HepG2 (cell line): ENCODE results near the gene FNBP1L. TPM values are rescaled to one million over a fixed set of nuclear protein-coding genes. Genes with fewer than 3 reads are reported as not detected.
A peak's percentile ranks its signal among the peaks of the same experiment; 100 is the strongest.

Experiments used
- ATAC-seq: fragments of 200-7000 bp; cut with Tn5 transposase; 3 replicates; pipeline ENCODE4 v1.9.1; 2020; ENCODE audit warnings: mild to moderate bottlenecking, moderate library complexity
- BruUV-seq: library from RNA; stranded (reverse); fragments of 400-500 nt; replicated peaks from 2 replicates; lab custom pipeline; 2021; lab: Mats Ljungman, UMichigan
- CTCF ChIA-PET: fragments of 300-600 bp; formaldehyde crosslinking; extraction: SDS; loops from one replicate; lab custom pipeline; 2021; ENCODE audit warnings: low total read pairs, inconsistent platforms, low intra/inter-chr PET ratio; lab: Yijun Ruan, JAX
- POLR2A ChIA-PET: fragments of 350-600 bp; sonication (Branson Sonifier 250); formaldehyde crosslinking; loops from one replicate; lab custom pipeline; 2020; ENCODE audit warnings: antibody characterized with exemption, inconsistent platforms; lab: Yijun Ruan, JAX
- DNase-seq: peaks from one replicate; pipeline ENCODE4 v3.0.0-alpha.2; 2015; ENCODE audit warnings: low spot score
- FAIRE-seq: peaks from 3 replicates; lab custom pipeline; 2011; peaks lifted over from hg19 to GRCh38; lab: Jason Lieb, UNC
- H2AFZ ChIP-seq: one replicate; pipeline ENCODE4 v1.6.1; 2011; ENCODE audit warnings: low read length, inconsistent platforms
- H3K27ac ChIP-seq: fragments of 300-600 bp; 3 replicates; pipeline ENCODE4 v1.8.0; 2011; ENCODE audit warnings: mixed run types, mild to moderate bottlenecking, mixed read lengths, low read length, inconsistent platforms; ENCODE audit not compliant: insufficient read depth; ENCODE audit errors: extremely low read length
- H3K27me3 ChIP-seq, 2 experiments: fragments of 200-600 bp in 1 of 2; 2 replicates in 1 of 2; 3 replicates in 1 of 2; pipeline versions ENCODE4 v1.6.0 to v1.8.0; 2011; ENCODE audit warnings: low read length in 2 of 2, mild to moderate bottlenecking in 2 of 2, moderate library complexity in 2 of 2, inconsistent platforms in 1 of 2; ENCODE audit not compliant: insufficient read depth in 2 of 2, control insufficient read depth in 1 of 2
- H3K36me3 ChIP-seq, 2 experiments: fragments of 200-600 bp in 1 of 2; replicated peaks in 1 of 2; 2 replicates in 1 of 2; 3 replicates in 1 of 2; pipeline versions ENCODE4 v1.5.1 to v1.8.0; 2011; ENCODE audit warnings: low read length in 2 of 2, inconsistent platforms in 1 of 2; ENCODE audit not compliant: insufficient read depth in 2 of 2, control insufficient read depth in 1 of 2
- H3K4me1 ChIP-seq: 2 replicates; pipeline ENCODE4 v1.5.1; 2012; ENCODE audit warnings: low read length, inconsistent platforms; ENCODE audit not compliant: insufficient read depth
- H3K4me2 ChIP-seq: 2 replicates; pipeline ENCODE4 v1.6.0; 2011; ENCODE audit warnings: low read depth, low read length, inconsistent platforms
- H3K4me3 ChIP-seq, 3 experiments: fragments of 200-600 bp in 1 of 3; sonication (generic), shearing (Covaris generic) in 1 of 3; replicated peaks in 1 of 3; 2 replicates each; pipeline ENCODE4 v1.5.1; 2011 to 2016; ENCODE audit warnings: low read length in 3 of 3, inconsistent platforms in 2 of 3, low read depth in 2 of 3, mild to moderate bottlenecking in 2 of 3, control low read depth in 1 of 3, mixed read lengths in 1 of 3; ENCODE audit not compliant: insufficient read depth in 1 of 3
- H3K79me2 ChIP-seq: one replicate; pipeline ENCODE4 v1.6.1; 2011; ENCODE audit warnings: low read length, inconsistent platforms; ENCODE audit not compliant: insufficient read depth
- H3K9ac ChIP-seq: 2 replicates; pipeline ENCODE4 v1.6.0; 2011; ENCODE audit warnings: mild to moderate bottlenecking, low read depth, low read length, inconsistent platforms; ENCODE audit not compliant: insufficient read depth
- H3K9me3 ChIP-seq: 2 replicates; pipeline ENCODE4 v1.5.1; 2012; ENCODE audit warnings: mild to moderate bottlenecking, low read length
- H4K20me1 ChIP-seq: 2 replicates; pipeline ENCODE4 v1.6.0; 2011; ENCODE audit warnings: inconsistent platforms, mild to moderate bottlenecking, low read length, moderate library complexity; ENCODE audit not compliant: insufficient read depth
- AKAP8 ChIP-seq: sonication (generic); formaldehyde crosslinking; IDR thresholded peaks from 2 replicates; pipeline ENCODE4 v1.5.1; 2020; ENCODE audit warnings: mild to moderate bottlenecking, missing genetic modification reagents
- ARNT2 ChIP-seq: sonication (generic); formaldehyde crosslinking; IDR thresholded peaks from 2 replicates; pipeline ENCODE4 v1.8.0; 2022; ENCODE audit warnings: mild to moderate bottlenecking, low read depth, missing genetic modification reagents, moderate library complexity
- FOSL2 ChIP-seq: sonication (generic); formaldehyde crosslinking; IDR thresholded peaks from 2 replicates; pipeline ENCODE4 v1.4.0; 2020; ENCODE audit warnings: missing genetic modification reagents
- GATA4 ChIP-seq: sonication (generic); IDR thresholded peaks from 2 replicates; pipeline ENCODE4 v1.6.1; 2016; ENCODE audit warnings: antibody characterized with exemption, low read depth, borderline replicate concordance
- GLI4 ChIP-seq: sonication (generic); formaldehyde crosslinking; IDR thresholded peaks from 2 replicates; pipeline ENCODE4 v1.5.1; 2020; ENCODE audit warnings: missing genetic modification reagents, mild to moderate bottlenecking, moderate library complexity, borderline replicate concordance
- PCBP2 ChIP-seq: fragments of 200-400 bp; formaldehyde crosslinking; optimal IDR thresholded peaks from 2 replicates; pipeline ENCODE3; 2018; ENCODE audit warnings: low read length, low read depth; ENCODE audit not compliant: poor library complexity, severe bottlenecking
- TCF7L2 ChIP-seq: IDR thresholded peaks from 2 replicates; pipeline ENCODE4 v1.6.1; 2011; ENCODE audit warnings: mild to moderate bottlenecking, low read depth, low read length, moderate library complexity
- TRIM24 ChIP-seq: sonication (generic); formaldehyde crosslinking; IDR thresholded peaks from 2 replicates; pipeline ENCODE4 v1.8.0; 2022; ENCODE audit warnings: mild to moderate bottlenecking, missing genetic modification reagents
- ZBTB42 ChIP-seq: sonication (generic); formaldehyde crosslinking; IDR thresholded peaks from 2 replicates; pipeline ENCODE4 v1.5.0; 2020; ENCODE audit warnings: mild to moderate bottlenecking, missing genetic modification reagents
- ZNF30 ChIP-seq: sonication (generic); formaldehyde crosslinking; IDR thresholded peaks from 2 replicates; pipeline ENCODE4 v1.5.0; 2020; ENCODE audit warnings: mild to moderate bottlenecking, missing genetic modification reagents
- ZNF660 ChIP-seq: sonication (generic); formaldehyde crosslinking; IDR thresholded peaks from 2 replicates; pipeline ENCODE4 v1.5.1; 2020; ENCODE audit warnings: mild to moderate bottlenecking, low read depth, missing genetic modification reagents, borderline replicate concordance
- ZNF672 ChIP-seq: sonication (generic); formaldehyde crosslinking; IDR thresholded peaks from 2 replicates; pipeline ENCODE4 v1.8.1; 2022; ENCODE audit warnings: missing genetic modification reagents
- ZNF781 ChIP-seq: sonication (generic); formaldehyde crosslinking; IDR thresholded peaks from 2 replicates; pipeline ENCODE4 v1.5.1; 2020; ENCODE audit warnings: borderline replicate concordance, mild to moderate bottlenecking, missing genetic modification reagents; ENCODE audit errors: not compliant biosample characterization
- WGBS: methylation state at CpG from one replicate; pipeline ENCODE4 v1.1.6; 2017; ENCODE audit warnings: low lambda C conversion rate; 5-methylcytosine and 5-hydroxymethylcytosine counted together
- in situ Hi-C: cut with HindIII; loops from 2 replicates; pipeline ENCODE4 v1.10.0; 2017; ENCODE audit warnings: low pct_unique_long_range_greater_than_20kb; ENCODE audit not compliant: extremely low pct_ligation_motif_present
- intact Hi-C: fragments of 100-400 bp; cut with micrococcal nuclease; formaldehyde crosslinking; loops from one replicate; pipeline ENCODE4 v1.10.0; 2022; ENCODE audit not compliant: unreplicated experiment
- polyA plus RNA-seq, 8 experiments: library from polyadenylated mRNA; depleted of rRNA in 3 of 8; stranded (reverse) in 7 of 8; unstranded in 1 of 8; fragments of >200 nt; fragmentation: Illumina TruSeq in 4 of 8; extraction: Trizol in 4 of 8; gene quantifications; 2 replicates each; pipeline versions ENCODE4 v1.2.1 to v1.2.3, GENCODE V29; 2011 to 2016; ENCODE audit warnings: low read depth in 4 of 8, missing spikeins in 1 of 8, mixed read lengths in 1 of 8; ENCODE audit not compliant: insufficient read depth in 1 of 8
- total RNA-seq, 5 experiments: library from RNA; depleted of rRNA; stranded (reverse); fragments of >200 nt; fragmentation: Illumina TruSeq; extraction: Trizol; gene quantifications; 2 replicates each; pipeline ENCODE4 v1.2.3, GENCODE V29; 2016; ENCODE audit warnings: low read depth in 1 of 5
- TF ChIP-seq, protein P1 (sequence below): IDR thresholded peaks from 2 replicates; pipeline ENCODE4 v1.6.1; 2016; ENCODE audit warnings: missing compliant biosample characterization, missing genetic modification reagents, borderline replicate concordance
- TF ChIP-seq, protein P2 (sequence below): sonication (generic); IDR thresholded peaks from 2 replicates; pipeline ENCODE4 v1.6.1; 2016; ENCODE audit warnings: low read depth, borderline replicate concordance
- TF ChIP-seq, protein P3 (sequence below): sonication (generic); formaldehyde crosslinking; IDR thresholded peaks from 2 replicates; pipeline ENCODE4 v1.5.0; 2020; ENCODE audit warnings: missing genetic modification reagents, mild to moderate bottlenecking, borderline replicate concordance
- TF ChIP-seq, protein P4 (sequence below): sonication (generic); formaldehyde crosslinking; IDR thresholded peaks from 2 replicates; pipeline ENCODE4 v1.8.0; 2022; ENCODE audit warnings: mild to moderate bottlenecking, missing genetic modification reagents, moderate library complexity
- TF ChIP-seq, protein P5 (sequence below): sonication (generic); formaldehyde crosslinking; IDR thresholded peaks from 2 replicates; pipeline ENCODE4 v1.4.0; 2020; ENCODE audit warnings: missing genetic modification reagents, borderline replicate concordance

FNBP1L gene
- total and polyA plus RNA-seq, 2 of the 13 experiments (the other 11 are each of a cell fraction or from before 2014, with no cell fraction given): 24.1 to 27.1 TPM

DNA sequence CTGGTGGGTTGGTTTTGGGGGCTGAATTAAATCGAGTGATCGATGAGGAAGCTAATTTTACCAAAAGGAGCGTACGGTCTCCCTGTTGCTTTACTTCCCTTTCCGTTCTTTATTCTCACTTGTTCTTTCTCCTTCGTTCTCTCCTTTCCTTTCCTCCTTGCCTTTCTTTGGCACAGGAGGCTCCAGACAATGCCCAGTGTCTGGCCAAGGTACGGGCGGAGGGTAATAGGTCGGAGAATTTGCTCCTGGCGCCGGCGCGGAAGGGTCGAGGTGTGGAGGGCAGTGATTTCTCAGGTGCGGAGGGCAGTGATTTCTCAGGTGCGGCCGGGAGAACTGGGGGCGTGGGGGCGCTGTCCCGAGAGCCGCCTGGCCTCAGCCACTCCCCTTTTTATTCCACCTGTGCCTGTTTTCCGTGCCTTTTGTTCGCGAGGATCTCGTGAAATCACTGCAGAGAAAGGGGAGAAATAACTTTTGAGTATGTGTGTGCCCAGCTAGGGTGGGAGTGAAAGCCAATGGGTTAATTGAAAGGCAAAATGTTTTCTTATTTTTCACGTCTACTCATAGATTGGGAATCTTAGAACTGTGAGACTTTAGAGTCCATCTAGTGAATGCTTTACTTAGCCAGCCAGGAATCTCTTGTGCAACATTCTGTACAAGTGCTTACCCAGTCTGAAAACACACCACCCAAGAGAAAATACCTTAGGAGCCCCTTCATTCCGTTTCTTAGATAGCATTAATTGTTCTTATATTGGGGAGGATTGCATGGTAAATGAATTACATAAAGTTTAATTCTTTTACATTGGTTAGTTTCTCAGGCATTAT lies 1.3 kb downstream of the FNBP1L start:
- Histone ChIP-seq H3K27ac (peak overlapping the region; percentile 90), H3K79me2 (peaks cover 56% of the 10 kb centered on the region), H3K27me3 (no peaks in the 10 kb centered on the region; a peak in 1 of 5 replicates), H3K4me1 (peaks cover 40% of the 10 kb centered on the region), H2AFZ (no peak overlapping the region), H3K9me3 (no peaks in the 10 kb centered on the region), H3K36me3 (peaks cover 0 to 1% of the 10 kb centered on the region in 2 experiments; a peak in 2 of 5 replicates), H4K20me1 (peaks cover 39% of the 10 kb centered on the region), H3K4me3 (peak overlapping the region; percentile 87 to 99 (median 99)), H3K4me2 (peak overlapping the region; percentile 79), H3K9ac (peak overlapping the region; percentile 90)
- BruUV-seq: TSS peak; percentile 46
- peak; percentile 12 for DNase-seq
- FAIRE-seq: peak; percentile 28
- POLR2A ChIA-PET: interaction anchor here (1.0 to 3.1 kb wide), 3 partner anchors 104 to 397 kb away, joined by 3 to 30 read pairs (median 9); partner anchors contain the start of gene DR1
- peak; percentile 16 for ATAC-seq
- WGBS: 1% methylated on average over 27 of the region's 27 CpGs
- intact Hi-C loops (loop anchor here (5.0 kb wide), 1 partner anchor 143 kb away; no protein-coding TSS in a partner anchor), in situ Hi-C loops (loop anchor here (5.0 kb wide), 1 partner anchor 168 kb away; no protein-coding TSS in a partner anchor)
- CTCF ChIA-PET: no interaction called here
- TF ChIP-seq PCBP2 (no peak), ZNF781 (CRISPR knock-in tag) (no peak), TCF7L2 (no peak), TRIM24 (CRISPR knock-in tag) (no peak), AKAP8 (0 out of 2 replicates have a peak, but pooled peaks have one; percentile 45), ZBTB42 (CRISPR knock-in tag) (no peak), GLI4 (no peak), GATA4 (no peak), FOSL2 (CRISPR knock-in tag) (no peak), ARNT2 (CRISPR knock-in tag) (no peak), ZNF672 (CRISPR knock-in tag) (no peak), ZNF30 (CRISPR knock-in tag) (no peak), ZNF660 (no peak)
- TF ChIP-seq, protein P1, sequence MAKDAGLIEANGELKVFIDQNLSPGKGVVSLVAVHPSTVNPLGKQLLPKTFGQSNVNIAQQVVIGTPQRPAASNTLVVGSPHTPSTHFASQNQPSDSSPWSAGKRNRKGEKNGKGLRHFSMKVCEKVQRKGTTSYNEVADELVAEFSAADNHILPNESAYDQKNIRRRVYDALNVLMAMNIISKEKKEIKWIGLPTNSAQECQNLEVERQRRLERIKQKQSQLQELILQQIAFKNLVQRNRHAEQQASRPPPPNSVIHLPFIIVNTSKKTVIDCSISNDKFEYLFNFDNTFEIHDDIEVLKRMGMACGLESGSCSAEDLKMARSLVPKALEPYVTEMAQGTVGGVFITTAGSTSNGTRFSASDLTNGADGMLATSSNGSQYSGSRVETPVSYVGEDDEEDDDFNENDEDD (CRISPR knock-in tag): no peak
- TF ChIP-seq, protein P2, sequence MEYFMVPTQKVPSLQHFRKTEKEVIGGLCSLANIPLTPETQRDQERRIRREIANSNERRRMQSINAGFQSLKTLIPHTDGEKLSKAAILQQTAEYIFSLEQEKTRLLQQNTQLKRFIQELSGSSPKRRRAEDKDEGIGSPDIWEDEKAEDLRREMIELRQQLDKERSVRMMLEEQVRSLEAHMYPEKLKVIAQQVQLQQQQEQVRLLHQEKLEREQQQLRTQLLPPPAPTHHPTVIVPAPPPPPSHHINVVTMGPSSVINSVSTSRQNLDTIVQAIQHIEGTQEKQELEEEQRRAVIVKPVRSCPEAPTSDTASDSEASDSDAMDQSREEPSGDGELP: 0 out of 2 replicates have a peak, but pooled peaks have one; percentile 19
- TF ChIP-seq, protein P3, sequence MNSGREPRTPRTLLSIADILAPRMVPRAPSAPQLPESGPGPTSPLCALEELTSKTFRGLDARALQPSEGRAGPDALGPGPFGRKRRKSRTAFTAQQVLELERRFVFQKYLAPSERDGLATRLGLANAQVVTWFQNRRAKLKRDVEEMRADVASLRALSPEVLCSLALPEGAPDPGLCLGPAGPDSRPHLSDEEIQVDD (CRISPR knock-in tag): no peak
- TF ChIP-seq, protein P4, sequence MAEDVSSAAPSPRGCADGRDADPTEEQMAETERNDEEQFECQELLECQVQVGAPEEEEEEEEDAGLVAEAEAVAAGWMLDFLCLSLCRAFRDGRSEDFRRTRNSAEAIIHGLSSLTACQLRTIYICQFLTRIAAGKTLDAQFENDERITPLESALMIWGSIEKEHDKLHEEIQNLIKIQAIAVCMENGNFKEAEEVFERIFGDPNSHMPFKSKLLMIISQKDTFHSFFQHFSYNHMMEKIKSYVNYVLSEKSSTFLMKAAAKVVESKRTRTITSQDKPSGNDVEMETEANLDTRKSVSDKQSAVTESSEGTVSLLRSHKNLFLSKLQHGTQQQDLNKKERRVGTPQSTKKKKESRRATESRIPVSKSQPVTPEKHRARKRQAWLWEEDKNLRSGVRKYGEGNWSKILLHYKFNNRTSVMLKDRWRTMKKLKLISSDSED (CRISPR knock-in tag): no peak
- TF ChIP-seq, protein P5, sequence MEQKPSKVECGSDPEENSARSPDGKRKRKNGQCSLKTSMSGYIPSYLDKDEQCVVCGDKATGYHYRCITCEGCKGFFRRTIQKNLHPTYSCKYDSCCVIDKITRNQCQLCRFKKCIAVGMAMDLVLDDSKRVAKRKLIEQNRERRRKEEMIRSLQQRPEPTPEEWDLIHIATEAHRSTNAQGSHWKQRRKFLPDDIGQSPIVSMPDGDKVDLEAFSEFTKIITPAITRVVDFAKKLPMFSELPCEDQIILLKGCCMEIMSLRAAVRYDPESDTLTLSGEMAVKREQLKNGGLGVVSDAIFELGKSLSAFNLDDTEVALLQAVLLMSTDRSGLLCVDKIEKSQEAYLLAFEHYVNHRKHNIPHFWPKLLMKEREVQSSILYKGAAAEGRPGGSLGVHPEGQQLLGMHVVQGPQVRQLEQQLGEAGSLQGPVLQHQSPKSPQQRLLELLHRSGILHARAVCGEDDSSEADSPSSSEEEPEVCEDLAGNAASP (CRISPR knock-in tag): no peak
